ENCODE measurements around the gene NTN3.
"Not testable (repeated sequence)": the region's sequence is repeated elsewhere in the genome, so short reads cannot be mapped to it uniquely, and the experiment has no call there.

Gene NTN3

DNA sequence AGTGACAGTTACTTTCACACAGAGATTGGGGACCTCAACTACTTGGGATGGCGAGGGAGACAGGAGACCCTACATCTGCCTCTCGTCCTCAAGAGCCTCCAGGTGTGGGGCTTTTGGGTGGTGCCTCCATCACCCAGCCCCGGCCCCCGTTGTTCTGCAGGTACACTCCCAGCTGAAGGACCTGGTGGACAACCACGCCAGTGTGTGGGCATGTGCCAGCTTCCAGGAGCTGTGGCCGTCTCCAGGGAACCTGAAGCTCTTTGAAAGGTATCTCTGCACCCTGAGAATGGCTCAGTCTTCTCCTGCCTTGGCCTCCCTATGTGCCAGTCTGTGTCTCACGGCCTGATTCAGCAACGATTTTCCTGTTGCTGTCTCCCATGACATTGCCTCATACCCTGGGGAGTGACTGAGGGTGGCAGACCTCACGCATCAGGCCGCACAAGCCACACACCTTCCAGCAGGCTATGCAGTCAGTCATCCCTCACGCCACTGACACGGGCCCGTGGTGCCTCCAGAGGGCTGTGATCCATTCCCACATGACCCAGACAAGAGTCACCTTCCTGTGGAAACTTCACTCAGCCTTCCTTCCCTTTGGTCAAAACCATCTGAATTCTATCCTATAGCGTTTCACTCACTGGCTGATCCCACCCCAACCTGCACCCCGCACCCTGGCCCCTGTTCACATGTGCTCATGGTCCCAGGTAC lies 38.1 kb upstream of the NTN3 start:
- TF ChIP-seq CTCF (IDR thresholded peaks at IDR 0.05; ENCODE audit: low read depth, low read length): no peak
- no peak overlapping the region for H3K4me3 ChIP-seq (ENCODE audit: low read depth, low read length)
- in situ Hi-C loops (cut with HindIII; ENCODE audit: low sequenced_read_pairs): no loop called here
- no peak for DNase-seq (ENCODE audit: low read depth, low spot score)

GRCh38 chr16:2435236-2435635 lies 35.9 kb upstream of the NTN3 start:
- H3K4me3 ChIP-seq (ENCODE audit: low read depth, low read length); in situ Hi-C loops (cut with HindIII; ENCODE audit: low sequenced_read_pairs); DNase-seq (ENCODE audit: low read depth, low spot score): not testable (repeated sequence)

DNA sequence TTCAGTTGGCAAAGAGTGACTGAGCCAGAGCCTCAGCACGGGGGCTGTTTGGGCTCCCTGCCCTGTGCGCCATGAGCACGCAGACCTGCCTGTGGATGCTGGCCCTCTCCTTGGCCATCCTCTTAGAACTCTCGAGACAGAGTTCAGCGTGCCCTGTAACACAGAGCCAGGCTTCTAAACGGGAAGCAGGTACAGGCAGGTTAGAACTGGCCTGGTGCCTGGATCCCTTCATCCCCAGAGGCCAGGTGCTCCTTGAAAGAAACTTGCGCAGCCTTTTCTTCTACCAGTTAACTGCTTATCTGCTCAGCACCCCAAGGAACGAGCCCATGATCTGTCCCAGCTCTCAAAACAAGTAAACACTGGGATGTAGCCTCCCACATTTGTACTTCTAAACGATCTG lies 35.0 kb upstream of the NTN3 start:
- no peak overlapping the region for H3K4me3 ChIP-seq (ENCODE audit: low read depth, low read length)
- no peak for DNase-seq (ENCODE audit: low read depth, low spot score)
- TF ChIP-seq CTCF (IDR thresholded peaks at IDR 0.05; ENCODE audit: low read depth, low read length): no peak
- in situ Hi-C loops (cut with HindIII; ENCODE audit: low sequenced_read_pairs): no loop called here

DNA sequence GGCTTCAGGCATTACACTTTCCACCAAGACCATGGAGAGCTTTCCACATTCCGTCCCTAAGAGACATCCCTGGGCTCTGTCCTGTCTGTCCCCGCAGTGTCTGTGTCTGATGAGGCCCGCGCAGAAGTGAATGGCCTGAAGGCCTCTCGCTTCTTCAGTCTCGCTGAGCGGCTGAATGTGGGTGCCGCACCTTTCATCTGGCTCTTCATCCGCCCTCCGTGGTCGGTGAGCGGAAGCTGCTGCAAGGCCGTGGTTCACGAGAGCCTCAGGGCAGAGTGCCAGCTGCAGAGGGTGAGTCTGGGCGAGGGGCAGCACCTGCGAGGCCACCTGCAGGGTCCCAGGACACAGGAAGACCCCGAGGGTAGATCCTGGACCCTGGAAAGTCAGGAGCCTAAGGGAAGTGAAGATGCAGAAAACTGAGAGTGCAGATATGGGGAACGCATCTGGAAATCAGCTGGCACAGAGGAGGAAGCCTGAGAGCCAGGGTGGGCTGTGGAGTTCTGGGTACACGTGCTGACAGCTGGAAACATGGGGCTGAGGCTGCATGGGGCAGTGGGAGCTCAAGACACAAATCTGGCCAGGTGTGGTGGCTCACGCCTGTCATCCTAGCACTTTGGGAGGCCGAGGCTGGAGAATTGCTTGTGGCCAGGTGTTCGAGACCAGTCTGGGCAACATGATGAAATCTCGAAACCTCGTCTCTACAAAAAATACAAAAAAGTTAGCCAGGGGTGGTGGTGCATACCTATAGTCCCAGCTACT lies 33.9 kb upstream of the NTN3 start:
- DNase-seq (ENCODE audit: low read depth, low spot score): no peak

GRCh38 chr16:2438121-2438520 lies 33.0 kb upstream of the NTN3 start:
- no peak for TF ChIP-seq CTCF (IDR thresholded peaks at IDR 0.05; ENCODE audit: low read depth, low read length)
- DNase-seq (ENCODE audit: low read depth, low spot score): no peak
- in situ Hi-C loops (cut with HindIII; ENCODE audit: low sequenced_read_pairs): no loop called here
- H3K4me3 ChIP-seq (ENCODE audit: low read depth, low read length): no peak overlapping the region

More for the DNA sequence above, 33.9 kb upstream of the NTN3 start:
- in situ Hi-C loops (cut with HindIII; ENCODE audit: low sequenced_read_pairs): no loop called here
- TF ChIP-seq CTCF (IDR thresholded peaks at IDR 0.05; ENCODE audit: low read depth, low read length): no peak
- H3K4me3 ChIP-seq (ENCODE audit: low read depth, low read length): no peak overlapping the region

- TF ChIP-seq CTCF (IDR thresholded peaks at IDR 0.05; ENCODE audit: low read depth, low read length): no peak
- DNase-seq (ENCODE audit: low read depth, low spot score): no peak
- H3K4me3 ChIP-seq (ENCODE audit: low read depth, low read length): no peak overlapping the region
- in situ Hi-C loops (cut with HindIII; ENCODE audit: low sequenced_read_pairs): no loop called here
These were observed 31.5 kb upstream of the NTN3 start for GRCh38 chr16:2439598-2439997.

DNA sequence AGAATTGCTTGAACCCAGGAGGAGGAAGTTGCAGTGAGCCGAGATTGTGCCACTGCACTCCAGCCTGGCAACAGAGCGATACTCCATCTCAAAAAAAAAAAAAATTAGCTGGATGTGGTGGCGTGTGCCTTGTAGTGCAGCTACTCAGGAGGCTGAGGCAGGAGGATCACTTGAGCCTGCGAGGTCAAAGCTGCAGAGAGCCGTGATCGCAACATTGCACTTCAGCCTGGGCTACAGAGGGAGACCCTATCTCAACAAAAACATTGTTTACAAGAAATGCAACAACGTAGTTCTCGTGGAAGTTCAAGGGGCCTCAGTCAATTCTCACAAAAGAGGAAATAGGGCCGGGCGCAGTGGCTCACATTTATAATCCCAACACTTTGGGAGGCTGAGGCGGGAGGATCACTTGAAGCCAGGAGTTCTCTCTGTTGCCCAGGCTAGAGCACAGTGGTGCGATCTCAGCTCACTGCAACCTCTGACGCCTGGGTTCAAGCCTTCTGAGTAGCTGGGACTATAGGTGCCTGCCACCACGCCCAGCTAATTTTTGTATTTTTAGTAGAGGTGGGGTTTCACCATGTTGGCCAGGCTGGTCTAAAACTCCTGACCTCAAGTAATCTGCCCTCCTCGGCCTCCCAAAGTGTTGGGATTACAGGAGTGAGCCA lies 29.8 kb upstream of the NTN3 start:
- in situ Hi-C loops (cut with HindIII; ENCODE audit: low sequenced_read_pairs); DNase-seq (ENCODE audit: low read depth, low spot score): not testable (repeated sequence)

More for the DNA sequence above, 29.8 kb upstream of the NTN3 start:
- not testable (repeated sequence) for H3K4me3 ChIP-seq (ENCODE audit: low read depth, low read length)

Data from astrocyte of the spinal cord (primary cell).